ENCODE results near the gene NUMB. TPM values are rescaled to one million over a fixed set of nuclear protein-coding genes. Genes with fewer than 3 reads are reported as not detected.
A peak's percentile ranks its signal among the peaks of the same experiment; 100 is the strongest.

The NUMB gene
- total and polyA plus RNA-seq, 2 of the 13 experiments (the other 11 are each of a cell fraction or from before 2014, with no cell fraction given) = 20.3 to 71.1 TPM

DNA sequence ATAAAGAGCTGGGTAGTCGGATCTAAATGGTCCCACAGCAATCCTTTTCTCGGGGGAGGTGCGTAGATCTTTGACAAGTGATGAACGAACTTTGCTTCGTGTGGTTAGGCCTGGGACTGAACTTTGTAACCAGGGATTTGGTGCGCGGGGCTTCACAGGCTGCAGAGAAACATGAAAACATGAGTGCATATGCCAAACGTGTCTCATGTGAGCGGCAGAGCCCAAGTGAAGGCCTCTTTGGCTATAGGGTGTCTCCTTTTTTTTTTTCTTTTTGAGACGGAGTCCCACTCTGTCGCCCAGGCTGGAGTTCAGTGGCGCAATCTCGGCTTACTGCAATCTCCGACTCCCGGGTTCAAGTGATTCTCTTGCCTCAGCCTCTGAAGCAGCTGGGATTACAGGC is 20.3 kb upstream of the NUMB start (continued):
- TF ChIP-seq, protein P1, sequence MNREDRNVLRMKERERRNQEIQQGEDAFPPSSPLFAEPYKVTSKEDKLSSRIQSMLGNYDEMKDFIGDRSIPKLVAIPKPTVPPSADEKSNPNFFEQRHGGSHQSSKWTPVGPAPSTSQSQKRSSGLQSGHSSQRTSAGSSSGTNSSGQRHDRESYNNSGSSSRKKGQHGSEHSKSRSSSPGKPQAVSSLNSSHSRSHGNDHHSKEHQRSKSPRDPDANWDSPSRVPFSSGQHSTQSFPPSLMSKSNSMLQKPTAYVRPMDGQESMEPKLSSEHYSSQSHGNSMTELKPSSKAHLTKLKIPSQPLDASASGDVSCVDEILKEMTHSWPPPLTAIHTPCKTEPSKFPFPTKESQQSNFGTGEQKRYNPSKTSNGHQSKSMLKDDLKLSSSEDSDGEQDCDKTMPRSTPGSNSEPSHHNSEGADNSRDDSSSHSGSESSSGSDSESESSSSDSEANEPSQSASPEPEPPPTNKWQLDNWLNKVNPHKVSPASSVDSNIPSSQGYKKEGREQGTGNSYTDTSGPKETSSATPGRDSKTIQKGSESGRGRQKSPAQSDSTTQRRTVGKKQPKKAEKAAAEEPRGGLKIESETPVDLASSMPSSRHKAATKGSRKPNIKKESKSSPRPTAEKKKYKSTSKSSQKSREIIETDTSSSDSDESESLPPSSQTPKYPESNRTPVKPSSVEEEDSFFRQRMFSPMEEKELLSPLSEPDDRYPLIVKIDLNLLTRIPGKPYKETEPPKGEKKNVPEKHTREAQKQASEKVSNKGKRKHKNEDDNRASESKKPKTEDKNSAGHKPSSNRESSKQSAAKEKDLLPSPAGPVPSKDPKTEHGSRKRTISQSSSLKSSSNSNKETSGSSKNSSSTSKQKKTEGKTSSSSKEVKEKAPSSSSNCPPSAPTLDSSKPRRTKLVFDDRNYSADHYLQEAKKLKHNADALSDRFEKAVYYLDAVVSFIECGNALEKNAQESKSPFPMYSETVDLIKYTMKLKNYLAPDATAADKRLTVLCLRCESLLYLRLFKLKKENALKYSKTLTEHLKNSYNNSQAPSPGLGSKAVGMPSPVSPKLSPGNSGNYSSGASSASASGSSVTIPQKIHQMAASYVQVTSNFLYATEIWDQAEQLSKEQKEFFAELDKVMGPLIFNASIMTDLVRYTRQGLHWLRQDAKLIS (CRISPR knock-in tag; IDR thresholded peaks at IDR 0.05) = no peak
- TF ChIP-seq, protein P2, sequence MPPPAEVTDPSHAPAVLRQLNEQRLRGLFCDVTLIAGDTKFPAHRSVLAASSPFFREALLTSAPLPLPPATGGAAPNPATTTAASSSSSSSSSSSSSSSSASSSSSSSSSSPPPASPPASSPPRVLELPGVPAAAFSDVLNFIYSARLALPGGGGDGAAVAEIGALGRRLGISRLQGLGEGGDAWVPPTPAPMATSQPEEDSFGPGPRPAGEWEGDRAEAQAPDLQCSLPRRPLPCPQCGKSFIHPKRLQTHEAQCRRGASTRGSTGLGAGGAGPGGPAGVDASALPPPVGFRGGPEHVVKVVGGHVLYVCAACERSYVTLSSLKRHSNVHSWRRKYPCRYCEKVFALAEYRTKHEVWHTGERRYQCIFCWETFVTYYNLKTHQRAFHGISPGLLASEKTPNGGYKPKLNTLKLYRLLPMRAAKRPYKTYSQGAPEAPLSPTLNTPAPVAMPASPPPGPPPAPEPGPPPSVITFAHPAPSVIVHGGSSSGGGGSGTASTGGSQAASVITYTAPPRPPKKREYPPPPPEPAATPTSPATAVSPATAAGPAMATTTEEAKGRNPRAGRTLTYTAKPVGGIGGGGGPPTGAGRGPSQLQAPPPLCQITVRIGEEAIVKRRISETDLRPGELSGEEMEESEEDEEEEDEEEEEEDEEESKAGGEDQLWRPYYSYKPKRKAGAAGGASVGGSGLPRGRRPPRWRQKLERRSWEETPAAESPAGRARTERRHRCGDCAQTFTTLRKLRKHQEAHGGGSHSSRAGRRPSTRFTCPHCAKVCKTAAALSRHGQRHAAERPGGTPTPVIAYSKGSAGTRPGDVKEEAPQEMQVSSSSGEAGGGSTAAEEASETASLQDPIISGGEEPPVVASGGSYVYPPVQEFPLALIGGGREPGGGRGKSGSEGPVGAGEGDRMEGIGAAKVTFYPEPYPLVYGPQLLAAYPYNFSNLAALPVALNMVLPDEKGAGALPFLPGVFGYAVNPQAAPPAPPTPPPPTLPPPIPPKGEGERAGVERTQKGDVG (CRISPR knock-in tag; IDR thresholded peaks at IDR 0.05; ENCODE audit: borderline replicate concordance) = no peak
- TF ChIP-seq HIVEP1 (CRISPR knock-in tag; IDR thresholded peaks at IDR 0.05) (no peak), ZNF441 (CRISPR knock-in tag; IDR thresholded peaks at IDR 0.05; ENCODE audit: borderline replicate concordance) (peak; percentile 98), MED1 (CRISPR knock-in tag; IDR thresholded peaks at IDR 0.05) (peak; percentile 41; the same call in 1 of the 2 replicates), ZNF282 (IDR thresholded peaks at IDR 0.05; ENCODE audit: partially characterized antibody) (no peak), TCF7L2 (IDR thresholded peaks at IDR 0.05; ENCODE audit: low read depth, low read length) (no peak), SSRP1 (CRISPR knock-in tag; IDR thresholded peaks at IDR 0.05) (no peak), SP2 (CRISPR knock-in tag; IDR thresholded peaks at IDR 0.05) (no peak), ZNF496 (CRISPR knock-in tag; IDR thresholded peaks at IDR 0.05; ENCODE audit: insufficient replicate concordance) (no peak), KMT2B (CRISPR knock-in tag; IDR thresholded peaks at IDR 0.05) (no peak), GLI4 (CRISPR knock-in tag; IDR thresholded peaks at IDR 0.05; ENCODE audit: borderline replicate concordance) (no peak), ZZZ3 (CRISPR knock-in tag; IDR thresholded peaks at IDR 0.05; ENCODE audit: borderline replicate concordance) (no peak), EZH2 (conservative IDR thresholded peaks at IDR 0.05; ENCODE audit: low read depth, low read length) (no peak), POLR2A (IDR thresholded peaks at IDR 0.05; ENCODE audit: insufficient read depth in 1 of 2, low read depth in 2 of 2, low read length in 2 of 2) (no peak), BCL6 (CRISPR knock-in tag; IDR thresholded peaks at IDR 0.05) (peak; percentile 27; the same call in 1 of the 2 replicates), THAP11 (CRISPR knock-in tag; IDR thresholded peaks at IDR 0.05) (peak; percentile 27; the same call in 1 of the 2 replicates)
- TF ChIP-seq, protein P3, sequence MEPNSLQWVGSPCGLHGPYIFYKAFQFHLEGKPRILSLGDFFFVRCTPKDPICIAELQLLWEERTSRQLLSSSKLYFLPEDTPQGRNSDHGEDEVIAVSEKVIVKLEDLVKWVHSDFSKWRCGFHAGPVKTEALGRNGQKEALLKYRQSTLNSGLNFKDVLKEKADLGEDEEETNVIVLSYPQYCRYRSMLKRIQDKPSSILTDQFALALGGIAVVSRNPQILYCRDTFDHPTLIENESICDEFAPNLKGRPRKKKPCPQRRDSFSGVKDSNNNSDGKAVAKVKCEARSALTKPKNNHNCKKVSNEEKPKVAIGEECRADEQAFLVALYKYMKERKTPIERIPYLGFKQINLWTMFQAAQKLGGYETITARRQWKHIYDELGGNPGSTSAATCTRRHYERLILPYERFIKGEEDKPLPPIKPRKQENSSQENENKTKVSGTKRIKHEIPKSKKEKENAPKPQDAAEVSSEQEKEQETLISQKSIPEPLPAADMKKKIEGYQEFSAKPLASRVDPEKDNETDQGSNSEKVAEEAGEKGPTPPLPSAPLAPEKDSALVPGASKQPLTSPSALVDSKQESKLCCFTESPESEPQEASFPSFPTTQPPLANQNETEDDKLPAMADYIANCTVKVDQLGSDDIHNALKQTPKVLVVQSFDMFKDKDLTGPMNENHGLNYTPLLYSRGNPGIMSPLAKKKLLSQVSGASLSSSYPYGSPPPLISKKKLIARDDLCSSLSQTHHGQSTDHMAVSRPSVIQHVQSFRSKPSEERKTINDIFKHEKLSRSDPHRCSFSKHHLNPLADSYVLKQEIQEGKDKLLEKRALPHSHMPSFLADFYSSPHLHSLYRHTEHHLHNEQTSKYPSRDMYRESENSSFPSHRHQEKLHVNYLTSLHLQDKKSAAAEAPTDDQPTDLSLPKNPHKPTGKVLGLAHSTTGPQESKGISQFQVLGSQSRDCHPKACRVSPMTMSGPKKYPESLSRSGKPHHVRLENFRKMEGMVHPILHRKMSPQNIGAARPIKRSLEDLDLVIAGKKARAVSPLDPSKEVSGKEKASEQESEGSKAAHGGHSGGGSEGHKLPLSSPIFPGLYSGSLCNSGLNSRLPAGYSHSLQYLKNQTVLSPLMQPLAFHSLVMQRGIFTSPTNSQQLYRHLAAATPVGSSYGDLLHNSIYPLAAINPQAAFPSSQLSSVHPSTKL (CRISPR knock-in tag; IDR thresholded peaks at IDR 0.05) = peak; percentile 30; the same call in 1 of the 2 replicates
- TF ChIP-seq, protein P4, sequence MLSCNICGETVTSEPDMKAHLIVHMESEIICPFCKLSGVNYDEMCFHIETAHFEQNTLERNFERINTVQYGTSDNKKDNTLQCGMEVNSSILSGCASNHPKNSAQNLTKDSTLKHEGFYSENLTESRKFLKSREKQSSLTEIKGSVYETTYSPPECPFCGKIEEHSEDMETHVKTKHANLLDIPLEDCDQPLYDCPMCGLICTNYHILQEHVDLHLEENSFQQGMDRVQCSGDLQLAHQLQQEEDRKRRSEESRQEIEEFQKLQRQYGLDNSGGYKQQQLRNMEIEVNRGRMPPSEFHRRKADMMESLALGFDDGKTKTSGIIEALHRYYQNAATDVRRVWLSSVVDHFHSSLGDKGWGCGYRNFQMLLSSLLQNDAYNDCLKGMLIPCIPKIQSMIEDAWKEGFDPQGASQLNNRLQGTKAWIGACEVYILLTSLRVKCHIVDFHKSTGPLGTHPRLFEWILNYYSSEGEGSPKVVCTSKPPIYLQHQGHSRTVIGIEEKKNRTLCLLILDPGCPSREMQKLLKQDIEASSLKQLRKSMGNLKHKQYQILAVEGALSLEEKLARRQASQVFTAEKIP (CRISPR knock-in tag; IDR thresholded peaks at IDR 0.05; ENCODE audit: borderline replicate concordance) = no peak
